HEK293 (cell line): Measurements from ENCODE around the gene XYLB.

Experiments used
- EGR2 ChIP-seq: fragments of 450-650 bp; formaldehyde crosslinking; IDR thresholded peaks from 2 replicates; pipeline ENCODE4 v1.5.1; 2016; ENCODE audit warnings: low read depth, missing biosample characterization, missing genetic modification characterization
- GLIS1 ChIP-seq: fragments of 450-650 bp; formaldehyde crosslinking; IDR thresholded peaks from 2 replicates; pipeline ENCODE4 v1.5.1; 2016; ENCODE audit warnings: missing biosample characterization, missing genetic modification characterization
- MYNN ChIP-seq: fragments of 450-650 bp; formaldehyde crosslinking; IDR thresholded peaks from 2 replicates; pipeline ENCODE4 v1.5.1; 2016; ENCODE audit warnings: missing biosample characterization, missing genetic modification characterization, borderline replicate concordance
- REPIN1 ChIP-seq: fragments of 450-650 bp; formaldehyde crosslinking; IDR thresholded peaks from 2 replicates; pipeline ENCODE4 v1.5.1; 2017; ENCODE audit warnings: missing biosample characterization, missing genetic modification characterization, low read depth
- TCF7L2 ChIP-seq: IDR thresholded peaks from 2 replicates; pipeline ENCODE4 v1.6.1; 2011; ENCODE audit warnings: low read depth, mild to moderate bottlenecking, inconsistent platforms, low read length, moderate library complexity, borderline replicate concordance
- TRIM28 ChIP-seq: IDR thresholded peaks from 2 replicates; pipeline ENCODE4 v1.6.1; 2011; ENCODE audit warnings: low read length, control low read depth, borderline replicate concordance
- ZFP69B ChIP-seq: fragments of 450-650 bp; formaldehyde crosslinking; IDR thresholded peaks from 2 replicates; pipeline ENCODE4 v1.5.1; 2016; ENCODE audit warnings: missing biosample characterization, missing genetic modification characterization
- ZIC2 ChIP-seq: fragments of 450-650 bp; formaldehyde crosslinking; IDR thresholded peaks from 2 replicates; pipeline ENCODE4 v1.5.1; 2016; ENCODE audit warnings: missing biosample characterization, missing genetic modification characterization
- ZNF114 ChIP-seq: fragments of 450-650 bp; formaldehyde crosslinking; IDR thresholded peaks from 2 replicates; pipeline ENCODE4 v1.5.0; 2017; ENCODE audit warnings: missing biosample characterization, missing genetic modification characterization
- ZNF121 ChIP-seq: fragments of 450-650 bp; formaldehyde crosslinking; IDR thresholded peaks from 2 replicates; pipeline ENCODE4 v1.5.1; 2016; ENCODE audit warnings: missing biosample characterization, missing genetic modification characterization
- ZNF133 ChIP-seq: fragments of 450-650 bp; formaldehyde crosslinking; IDR thresholded peaks from 2 replicates; pipeline ENCODE4 v1.5.1; 2016; ENCODE audit warnings: missing biosample characterization, missing genetic modification characterization
- ZNF138 ChIP-seq: fragments of 450-650 bp; formaldehyde crosslinking; IDR thresholded peaks from 2 replicates; pipeline ENCODE4 v1.5.1; 2016; ENCODE audit warnings: missing biosample characterization, missing genetic modification characterization, borderline replicate concordance
- ZNF175 ChIP-seq: fragments of 450-650 bp; formaldehyde crosslinking; IDR thresholded peaks from 2 replicates; pipeline ENCODE4 v1.5.1; 2016; ENCODE audit warnings: missing biosample characterization, missing genetic modification characterization
- ZNF2 ChIP-seq: fragments of 450-650 bp; formaldehyde crosslinking; IDR thresholded peaks from 2 replicates; pipeline ENCODE4 v1.5.1; 2016; ENCODE audit warnings: missing biosample characterization, missing genetic modification characterization
- ZNF266 ChIP-seq: fragments of 450-650 bp; formaldehyde crosslinking; IDR thresholded peaks from 2 replicates; pipeline ENCODE4 v1.5.1; 2016; ENCODE audit warnings: missing biosample characterization, missing genetic modification characterization, low read depth
- ZNF311 ChIP-seq: fragments of 450-650 bp; formaldehyde crosslinking; IDR thresholded peaks from 2 replicates; pipeline ENCODE4 v1.5.1; 2017; ENCODE audit warnings: missing biosample characterization, missing genetic modification characterization, borderline replicate concordance
- ZNF530 ChIP-seq: fragments of 450-650 bp; formaldehyde crosslinking; IDR thresholded peaks from 2 replicates; pipeline ENCODE4 v1.5.1; 2016; ENCODE audit warnings: low read depth, missing biosample characterization, missing genetic modification characterization
- ZNF544 ChIP-seq: fragments of 450-650 bp; formaldehyde crosslinking; IDR thresholded peaks from 2 replicates; pipeline ENCODE4 v1.5.0; 2017; ENCODE audit warnings: missing biosample characterization, missing genetic modification characterization
- ZNF621 ChIP-seq: fragments of 450-650 bp; formaldehyde crosslinking; IDR thresholded peaks from 2 replicates; pipeline ENCODE4 v1.5.1; 2017; ENCODE audit warnings: missing biosample characterization, missing genetic modification characterization
- ZNF623 ChIP-seq: fragments of 450-650 bp; formaldehyde crosslinking; IDR thresholded peaks from 2 replicates; pipeline ENCODE4 v1.5.1; 2016; ENCODE audit warnings: missing biosample characterization, missing genetic modification characterization
- ZNF658 ChIP-seq: fragments of 450-650 bp; formaldehyde crosslinking; IDR thresholded peaks from 2 replicates; pipeline ENCODE4; 2016; ENCODE audit warnings: missing biosample characterization, missing genetic modification characterization
- ZNF660 ChIP-seq: fragments of 450-650 bp; IDR thresholded peaks from 2 replicates; pipeline ENCODE4 v1.5.1; 2018; ENCODE audit warnings: missing biosample characterization, mild to moderate bottlenecking, missing genetic modification characterization
- ZNF777 ChIP-seq: fragments of 450-650 bp; formaldehyde crosslinking; IDR thresholded peaks from 2 replicates; pipeline ENCODE4 v1.5.1; 2017; ENCODE audit warnings: missing biosample characterization, missing genetic modification characterization, borderline replicate concordance
- ZNF830 ChIP-seq: fragments of 450-650 bp; IDR thresholded peaks from 2 replicates; pipeline ENCODE4 v1.5.0; 2018; ENCODE audit warnings: missing biosample characterization, missing genetic modification characterization, low read depth, mild to moderate bottlenecking, moderate library complexity
- ZNF837 ChIP-seq: fragments of 450-650 bp; formaldehyde crosslinking; IDR thresholded peaks from 2 replicates; pipeline ENCODE4 v1.5.1; 2016; ENCODE audit warnings: missing biosample characterization, missing genetic modification characterization
- TF ChIP-seq, protein P1 (sequence below): fragments of 450-650 bp; formaldehyde crosslinking; conservative IDR thresholded peaks from 2 replicates; pipeline ENCODE4 v1.5.1; 2016; ENCODE audit warnings: low read depth, missing biosample characterization, missing genetic modification characterization
- TF ChIP-seq, protein P2 (sequence below): fragments of 450-650 bp; formaldehyde crosslinking; IDR thresholded peaks from 2 replicates; pipeline ENCODE4 v1.5.1; 2016; ENCODE audit warnings: missing biosample characterization, missing genetic modification characterization, low read depth
- TF ChIP-seq, protein P3 (sequence below): fragments of 450-650 bp; formaldehyde crosslinking; IDR thresholded peaks from 2 replicates; pipeline ENCODE4 v1.5.1; 2016; ENCODE audit warnings: missing biosample characterization, missing genetic modification characterization
- TF ChIP-seq, protein P4 (sequence below): fragments of 450-650 bp; formaldehyde crosslinking; IDR thresholded peaks from 2 replicates; pipeline ENCODE4; 2016; ENCODE audit warnings: missing biosample characterization, missing genetic modification characterization
- TF ChIP-seq, protein P5 (sequence below): fragments of 450-650 bp; IDR thresholded peaks from 2 replicates; pipeline ENCODE4 v1.5.1; 2018; ENCODE audit warnings: missing biosample characterization, mild to moderate bottlenecking, missing genetic modification characterization

Gene XYLB

DNA sequence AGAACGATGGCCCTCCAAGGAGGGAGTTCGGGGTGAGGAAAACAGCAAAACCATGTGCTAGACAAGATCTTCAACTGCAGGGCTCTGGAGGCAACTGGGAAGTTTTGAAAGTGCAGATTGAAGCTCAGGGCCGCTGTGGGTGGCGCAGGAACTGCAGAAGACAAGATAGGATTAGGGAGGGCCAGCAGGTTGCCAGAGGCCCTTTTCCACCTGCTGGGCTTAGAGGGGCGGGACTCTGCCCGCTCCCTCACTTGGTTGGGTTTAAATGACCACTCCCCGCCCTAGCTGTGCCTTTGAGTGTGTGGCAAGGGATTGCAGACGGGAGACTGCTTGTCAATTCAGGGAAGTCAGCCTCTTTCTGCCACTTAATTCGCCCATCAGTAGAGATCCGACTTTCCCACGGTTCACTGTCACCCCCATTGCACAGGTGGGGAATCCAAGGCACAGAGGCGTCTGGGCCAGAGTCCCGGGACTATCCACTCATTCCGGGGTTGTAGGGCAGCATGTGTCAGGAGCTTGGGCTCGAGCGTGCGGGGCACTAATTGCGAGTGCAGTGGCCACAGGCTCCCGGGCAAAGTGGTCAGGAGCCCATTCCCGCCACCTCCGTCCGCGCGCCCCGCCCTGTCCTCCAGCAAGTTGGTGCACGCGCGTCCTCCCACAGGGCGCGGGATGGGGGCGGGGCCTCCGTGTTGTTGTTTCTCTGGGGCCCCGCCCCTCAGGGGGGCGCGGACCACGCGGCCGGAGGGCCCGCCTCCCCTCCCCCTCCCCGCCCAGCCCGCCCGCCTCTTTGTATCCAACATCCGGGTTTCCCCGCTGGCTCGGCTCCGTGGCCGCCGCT lies 106.7 kb downstream of the XYLB start, which contains the start of gene ACVR2B (continued):
- TF ChIP-seq, protein P1, sequence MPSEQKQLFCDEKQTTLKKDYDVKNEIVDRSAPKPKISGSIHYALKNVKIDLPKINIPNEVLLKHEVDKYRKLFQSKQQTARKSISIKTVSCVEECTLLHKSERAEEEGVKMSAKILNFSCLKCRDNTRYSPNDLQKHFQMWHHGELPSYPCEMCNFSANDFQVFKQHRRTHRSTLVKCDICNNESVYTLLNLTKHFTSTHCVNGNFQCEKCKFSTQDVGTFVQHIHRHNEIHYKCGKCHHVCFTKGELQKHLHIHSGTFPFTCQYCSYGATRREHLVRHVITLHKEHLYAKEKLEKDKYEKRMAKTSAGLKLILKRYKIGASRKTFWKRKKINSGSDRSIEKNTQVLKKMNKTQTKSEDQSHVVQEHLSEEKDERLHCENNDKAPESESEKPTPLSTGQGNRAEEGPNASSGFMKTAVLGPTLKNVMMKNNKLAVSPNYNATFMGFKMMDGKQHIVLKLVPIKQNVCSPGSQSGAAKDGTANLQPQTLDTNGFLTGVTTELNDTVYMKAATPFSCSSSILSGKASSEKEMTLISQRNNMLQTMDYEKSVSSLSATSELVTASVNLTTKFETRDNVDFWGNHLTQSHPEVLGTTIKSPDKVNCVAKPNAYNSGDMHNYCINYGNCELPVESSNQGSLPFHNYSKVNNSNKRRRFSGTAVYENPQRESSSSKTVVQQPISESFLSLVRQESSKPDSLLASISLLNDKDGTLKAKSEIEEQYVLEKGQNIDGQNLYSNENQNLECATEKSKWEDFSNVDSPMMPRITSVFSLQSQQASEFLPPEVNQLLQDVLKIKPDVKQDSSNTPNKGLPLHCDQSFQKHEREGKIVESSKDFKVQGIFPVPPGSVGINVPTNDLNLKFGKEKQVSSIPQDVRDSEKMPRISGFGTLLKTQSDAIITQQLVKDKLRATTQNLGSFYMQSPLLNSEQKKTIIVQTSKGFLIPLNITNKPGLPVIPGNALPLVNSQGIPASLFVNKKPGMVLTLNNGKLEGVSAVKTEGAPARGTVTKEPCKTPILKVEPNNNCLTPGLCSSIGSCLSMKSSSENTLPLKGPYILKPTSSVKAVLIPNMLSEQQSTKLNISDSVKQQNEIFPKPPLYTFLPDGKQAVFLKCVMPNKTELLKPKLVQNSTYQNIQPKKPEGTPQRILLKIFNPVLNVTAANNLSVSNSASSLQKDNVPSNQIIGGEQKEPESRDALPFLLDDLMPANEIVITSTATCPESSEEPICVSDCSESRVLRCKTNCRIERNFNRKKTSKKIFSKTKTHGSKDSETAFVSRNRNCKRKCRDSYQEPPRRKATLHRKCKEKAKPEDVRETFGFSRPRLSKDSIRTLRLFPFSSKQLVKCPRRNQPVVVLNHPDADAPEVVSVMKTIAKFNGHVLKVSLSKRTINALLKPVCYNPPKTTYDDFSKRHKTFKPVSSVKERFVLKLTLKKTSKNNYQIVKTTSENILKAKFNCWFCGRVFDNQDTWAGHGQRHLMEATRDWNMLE (tag by site-specific recombination) = no peak
- no peak for TF ChIP-seq ZNF138 (tag by site-specific recombination)
- no peak for TF ChIP-seq ZFP69B (tag by site-specific recombination)
- TF ChIP-seq ZNF311 (tag by site-specific recombination) = no peak
- no peak for TF ChIP-seq TCF7L2
- TF ChIP-seq ZNF621 = no peak
- TF ChIP-seq, protein P2, sequence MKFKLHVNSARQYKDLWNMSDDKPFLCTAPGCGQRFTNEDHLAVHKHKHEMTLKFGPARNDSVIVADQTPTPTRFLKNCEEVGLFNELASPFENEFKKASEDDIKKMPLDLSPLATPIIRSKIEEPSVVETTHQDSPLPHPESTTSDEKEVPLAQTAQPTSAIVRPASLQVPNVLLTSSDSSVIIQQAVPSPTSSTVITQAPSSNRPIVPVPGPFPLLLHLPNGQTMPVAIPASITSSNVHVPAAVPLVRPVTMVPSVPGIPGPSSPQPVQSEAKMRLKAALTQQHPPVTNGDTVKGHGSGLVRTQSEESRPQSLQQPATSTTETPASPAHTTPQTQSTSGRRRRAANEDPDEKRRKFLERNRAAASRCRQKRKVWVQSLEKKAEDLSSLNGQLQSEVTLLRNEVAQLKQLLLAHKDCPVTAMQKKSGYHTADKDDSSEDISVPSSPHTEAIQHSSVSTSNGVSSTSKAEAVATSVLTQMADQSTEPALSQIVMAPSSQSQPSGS (tag by site-specific recombination) = no peak
- no peak for TF ChIP-seq ZNF175 (tag by site-specific recombination)
- no peak for TF ChIP-seq REPIN1 (tag by site-specific recombination)
- TF ChIP-seq, protein P3, sequence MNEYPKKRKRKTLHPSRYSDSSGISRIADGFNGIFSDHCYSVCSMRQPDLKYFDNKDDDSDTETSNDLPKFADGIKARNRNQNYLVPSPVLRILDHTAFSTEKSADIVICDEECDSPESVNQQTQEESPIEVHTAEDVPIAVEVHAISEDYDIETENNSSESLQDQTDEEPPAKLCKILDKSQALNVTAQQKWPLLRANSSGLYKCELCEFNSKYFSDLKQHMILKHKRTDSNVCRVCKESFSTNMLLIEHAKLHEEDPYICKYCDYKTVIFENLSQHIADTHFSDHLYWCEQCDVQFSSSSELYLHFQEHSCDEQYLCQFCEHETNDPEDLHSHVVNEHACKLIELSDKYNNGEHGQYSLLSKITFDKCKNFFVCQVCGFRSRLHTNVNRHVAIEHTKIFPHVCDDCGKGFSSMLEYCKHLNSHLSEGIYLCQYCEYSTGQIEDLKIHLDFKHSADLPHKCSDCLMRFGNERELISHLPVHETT (tag by site-specific recombination) = no peak
- TF ChIP-seq ZNF544 (tag by site-specific recombination) = no peak
- no peak for TF ChIP-seq ZNF114
- TF ChIP-seq, protein P4, sequence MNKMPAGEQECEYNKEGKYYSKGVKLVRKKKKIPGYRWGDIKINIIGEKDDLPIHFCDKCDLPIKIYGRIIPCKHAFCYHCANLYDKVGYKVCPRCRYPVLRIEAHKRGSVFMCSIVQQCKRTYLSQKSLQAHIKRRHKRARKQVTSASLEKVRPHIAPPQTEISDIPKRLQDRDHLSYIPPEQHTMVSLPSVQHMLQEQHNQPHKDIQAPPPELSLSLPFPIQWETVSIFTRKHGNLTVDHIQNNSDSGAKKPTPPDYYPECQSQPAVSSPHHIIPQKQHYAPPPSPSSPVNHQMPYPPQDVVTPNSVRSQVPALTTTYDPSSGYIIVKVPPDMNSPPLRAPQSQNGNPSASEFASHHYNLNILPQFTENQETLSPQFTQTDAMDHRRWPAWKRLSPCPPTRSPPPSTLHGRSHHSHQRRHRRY = no peak
- no peak for TF ChIP-seq ZNF658 (tag by site-specific recombination)
- TF ChIP-seq ZNF133 = peak; percentile 23; the same call in 1 of the 2 replicates
- TF ChIP-seq ZIC2 = peak; percentile 73
- no peak for TF ChIP-seq ZNF830 (tag by site-specific recombination)
- TF ChIP-seq, protein P5, sequence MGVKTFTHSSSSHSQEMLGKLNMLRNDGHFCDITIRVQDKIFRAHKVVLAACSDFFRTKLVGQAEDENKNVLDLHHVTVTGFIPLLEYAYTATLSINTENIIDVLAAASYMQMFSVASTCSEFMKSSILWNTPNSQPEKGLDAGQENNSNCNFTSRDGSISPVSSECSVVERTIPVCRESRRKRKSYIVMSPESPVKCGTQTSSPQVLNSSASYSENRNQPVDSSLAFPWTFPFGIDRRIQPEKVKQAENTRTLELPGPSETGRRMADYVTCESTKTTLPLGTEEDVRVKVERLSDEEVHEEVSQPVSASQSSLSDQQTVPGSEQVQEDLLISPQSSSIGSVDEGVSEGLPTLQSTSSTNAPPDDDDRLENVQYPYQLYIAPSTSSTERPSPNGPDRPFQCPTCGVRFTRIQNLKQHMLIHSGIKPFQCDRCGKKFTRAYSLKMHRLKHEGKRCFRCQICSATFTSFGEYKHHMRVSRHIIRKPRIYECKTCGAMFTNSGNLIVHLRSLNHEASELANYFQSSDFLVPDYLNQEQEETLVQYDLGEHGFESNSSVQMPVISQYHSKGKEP (tag by site-specific recombination) = no peak
- TF ChIP-seq MYNN (tag by site-specific recombination) = no peak
- peak; percentile 48; the same call in 1 of the 2 replicates for TF ChIP-seq ZNF121
- no peak for TF ChIP-seq ZNF660 (tag by site-specific recombination)
- TF ChIP-seq ZNF266 (tag by site-specific recombination) = no peak
- no peak for TF ChIP-seq ZNF2
- no peak for TF ChIP-seq ZNF530 (tag by site-specific recombination)
- no peak for TF ChIP-seq ZNF777 (tag by site-specific recombination)
- no peak for TF ChIP-seq ZNF623
- TF ChIP-seq GLIS1 = peak; percentile 31; the same call in 1 of the 2 replicates
- TF ChIP-seq ZNF837 = no peak
- TF ChIP-seq TRIM28 = no peak
- TF ChIP-seq EGR2 (tag by site-specific recombination) = 0 out of 2 replicates have a peak, but pooled peaks have one; percentile 23
